CD4-positive, alpha-beta T cell treated with Interleukin-17A for 4 hours (primary cell): ENCODE data around the gene WDR49.

Experiments used
- DNase-seq: peaks from one replicate; pipeline ENCODE4 v3.0.0-alpha.2; 2020; ENCODE audit warnings: mixed read lengths

Gene WDR49

GRCh38 chr3:167611718-167612117 lies 42.0 kb downstream of the WDR49 start:
- DNase-seq = no peak

GRCh38 chr3:167609156-167609555 lies 44.6 kb downstream of the WDR49 start:
- no peak for DNase-seq

GRCh38 chr3:167606836-167607235 lies 46.9 kb downstream of the WDR49 start:
- DNase-seq = no peak

GRCh38 chr3:167605871-167606270 lies 47.9 kb downstream of the WDR49 start:
- no peak for DNase-seq

GRCh38 chr3:167602041-167602440 lies 51.7 kb downstream of the WDR49 start:
- DNase-seq = no peak

- DNase-seq = no peak
Observed at GRCh38 chr3:167587651-167588050, 66.1 kb downstream of the WDR49 start.

- no peak for DNase-seq
Observed at GRCh38 chr3:167575000-167575600, 78.6 kb downstream of the WDR49 start.

GRCh38 chr3:167572991-167573390 lies 80.8 kb downstream of the WDR49 start:
- DNase-seq = no peak

GRCh38 chr3:167568634-167569033 lies 85.1 kb downstream of the WDR49 start:
- DNase-seq = no peak

GRCh38 chr3:167565489-167565888 lies 88.3 kb downstream of the WDR49 start:
- no peak for DNase-seq

- no peak for DNase-seq
Observed at GRCh38 chr3:167564612-167565011, 89.1 kb downstream of the WDR49 start.

GRCh38 chr3:167559924-167560323 lies 93.8 kb downstream of the WDR49 start:
- DNase-seq = no peak

GRCh38 chr3:167554898-167555297 lies 98.8 kb downstream of the WDR49 start:
- DNase-seq = no peak

GRCh38 chr3:167538081-167538480 lies 115.7 kb downstream of the WDR49 start:
- no peak for DNase-seq

- no peak for DNase-seq
Observed at GRCh38 chr3:167521006-167521355, 132.8 kb downstream of the WDR49 start.

GRCh38 chr3:167520266-167521005 lies 133.3 kb downstream of the WDR49 start:
- no peak for DNase-seq

- DNase-seq = no peak
Observed at GRCh38 chr3:167507954-167508353, 145.8 kb downstream of the WDR49 start.

GRCh38 chr3:167502401-167502800 lies 151.3 kb downstream of the WDR49 start:
- no peak for DNase-seq

GRCh38 chr3:167501941-167502340 lies 151.8 kb downstream of the WDR49 start:
- DNase-seq = no peak

GRCh38 chr3:167497903-167498302 lies 155.8 kb downstream of the WDR49 start:
- no peak for DNase-seq

- no peak for DNase-seq
Observed at GRCh38 chr3:167493244-167493643, 160.5 kb downstream of the WDR49 start.

GRCh38 chr3:167491621-167492020 lies 162.1 kb downstream of the WDR49 start:
- no peak for DNase-seq

GRCh38 chr3:167489571-167489970 lies 164.2 kb downstream of the WDR49 start:
- DNase-seq = no peak

- DNase-seq = no peak
Observed at GRCh38 chr3:167487556-167487955, 166.2 kb downstream of the WDR49 start.

GRCh38 chr3:167484551-167484950 lies 169.2 kb downstream of the WDR49 start:
- DNase-seq = no peak
